Heart right ventricle (tissue), 16 donors: ENCODE results near the gene ACKR3. TPM values are rescaled to one million over a fixed set of nuclear protein-coding genes. Genes with fewer than 3 reads are reported as not detected.

Source experiments
- ATAC-seq, 8 donors: fragments of 200-7000 bp; cut with Tn5 transposase; one replicate each; pipeline ENCODE4 v1.9.1; 2020; ENCODE audit warnings: mild to moderate bottlenecking in 8 of 8, moderate library complexity in 8 of 8, moderate number of reproducible peaks in 1 of 8
- DNase-seq, 2 donors: peaks; one replicate each; pipeline ENCODE4 v3.0.0-alpha.2; 2020
- H3K27ac ChIP-seq, 10 donors: fragments of 200-600 bp; sonication (generic) in 2 of 10; one replicate each; pipeline versions ENCODE4 v1.5.0 to v1.8.0; 2020 to 2022; ENCODE audit warnings: mild to moderate bottlenecking in 3 of 10
- H3K27me3 ChIP-seq, 7 donors: fragments of 200-600 bp; one replicate each; pipeline ENCODE4 v1.8.0; 2021 to 2022; ENCODE audit warnings: mild to moderate bottlenecking in 2 of 7
- H3K36me3 ChIP-seq, 9 donors: fragments of 200-600 bp; sonication (generic) in 1 of 9; one replicate each; pipeline versions ENCODE4 v1.5.0 to v1.8.0; 2020 to 2022; ENCODE audit warnings: mild to moderate bottlenecking in 2 of 9
- H3K4me1 ChIP-seq, 9 donors: fragments of 200-600 bp; sonication (generic) in 1 of 9; one replicate each; pipeline versions ENCODE4 v1.5.0 to v1.8.0; 2020 to 2022; ENCODE audit warnings: mild to moderate bottlenecking in 4 of 9
- H3K4me3 ChIP-seq, 10 donors: fragments of 200-600 bp; sonication (generic) in 2 of 10; one replicate each; pipeline versions ENCODE4 v1.5.0 to v1.8.0; 2020 to 2022; ENCODE audit warnings: mild to moderate bottlenecking in 7 of 10, moderate library complexity in 2 of 10
- H3K9me3 ChIP-seq, 11 donors: fragments of 200-600 bp in 10 of 11; sonication (generic) in 2 of 11; one replicate each; pipeline versions ENCODE4 v1.5.0 to v1.8.0; 2013 to 2022; ENCODE audit warnings: mild to moderate bottlenecking in 2 of 11, control low read depth in 1 of 11, moderate library complexity in 1 of 11
- WGBS, 2 donors: extraction: QIAGEN DNeasy Blood & Tissue Kit; methylation state at CpG; one replicate each; pipeline ENCODE4 v1.1.7; 2013; ENCODE audit warnings: inconsistent platforms in 1 of 2; 5-methylcytosine and 5-hydroxymethylcytosine counted together
- intact Hi-C, 10 donors: fragments of 100-400 bp; cut with DNase I; formaldehyde crosslinking; loops; one replicate each; pipeline versions ENCODE4 v1.11.1 to v1.14.2; 2022
- polyA plus RNA-seq, 2 donors: library from polyadenylated mRNA; stranded (reverse); fragments of 200-250 nt; gene quantifications; one replicate each; pipeline ENCODE4 v1.2.3, GENCODE V29; 2013
- total RNA-seq, 10 donors: library from RNA; stranded (reverse); fragmentation: NEBNext Ultra II Directional in 3 of 10; extraction: Animal tissue kit (Norgen Biotek cat#: 25700) in 3 of 10; gene quantifications; one replicate each; pipeline versions ENCODE4 v1.2.1 to v1.2.4, GENCODE V29; 2021 to 2023
- TF ChIP-seq, protein P1 (sequence below), 9 donors: fragments of 200-600 bp; sonication (generic) in 2 of 9; IDR thresholded peaks; one replicate each; pipeline versions ENCODE4 v1.5.0 to v1.8.0; 2021 to 2022; ENCODE audit warnings: antibody characterized with exemption in 9 of 9, mild to moderate bottlenecking in 5 of 9, moderate library complexity in 1 of 9
- donor health status: Arrhythmogenic right ventricular cardiomyopathy.
- donor health status: ischemic (EF 13 %, LVEDD 7.1; RV severe dilation, severe dysfunction).
- donor health status: healthy with polysubstance abuse.
- donor health status: DM: no; HTN: yes; CAD: no.
- donor health status: DM: no; HTN: no; CAD: no.
- donor health status: ischemic (EF 25% LVEDD 6.9; RV normal size, moderate dysfunction).
- donor health status: ischemic (EF 25% LVEDD 5.7; RV mildly dilated, moderate dysfunction).
- donor health status: healthy.
- donor health status: DM: yes; HTN: yes; CAD: no.
- donor health status: Ischemic cardiomyopathy.
- donor health status: ischemic (EF 35%, LVEDD 5.7; RV mildly dilated, moderate dysfunction).
- donor health status: nonischemic (EF 11% LVEDD 7.7; RV severe dilation, severe dysfunction).
- donor health status: DM: yes; HTN: yes; CAD: no.
- donor health status: PGD.
- donor health status: ischemic (EF 29% LVEDD 5.4; RV normal size, mild dysfunction).
- donor health status: nonischemic (EF 23%, LVEDD 6.1; RV moderate dilation, normal function).

Gene ACKR3
- total and polyA plus RNA-seq, 12 donors, result 17.7 to 102 (median 42.5) TPM

DNA sequence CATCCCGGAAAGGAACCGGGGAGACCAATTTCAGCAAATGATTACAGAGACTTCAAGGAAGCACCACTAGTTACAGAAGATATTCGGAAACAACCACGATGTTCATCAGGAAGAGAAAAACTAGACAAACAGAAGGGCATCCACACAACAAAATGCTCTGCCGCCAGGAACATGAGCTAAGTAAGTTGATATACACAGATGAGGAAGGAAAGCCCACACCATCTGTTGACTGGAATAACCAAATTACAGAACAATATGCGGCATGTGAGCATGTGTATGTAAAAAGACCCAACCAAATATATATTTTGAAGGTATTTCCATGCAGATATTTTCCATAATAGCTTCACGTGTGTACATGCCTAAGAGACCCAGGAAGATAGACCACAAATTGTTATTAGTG lies 47.0 kb downstream of the ACKR3 start:
- 94 to 95% methylated on average over 7 of the region's 7 CpGs for WGBS, 2 donors

DNA sequence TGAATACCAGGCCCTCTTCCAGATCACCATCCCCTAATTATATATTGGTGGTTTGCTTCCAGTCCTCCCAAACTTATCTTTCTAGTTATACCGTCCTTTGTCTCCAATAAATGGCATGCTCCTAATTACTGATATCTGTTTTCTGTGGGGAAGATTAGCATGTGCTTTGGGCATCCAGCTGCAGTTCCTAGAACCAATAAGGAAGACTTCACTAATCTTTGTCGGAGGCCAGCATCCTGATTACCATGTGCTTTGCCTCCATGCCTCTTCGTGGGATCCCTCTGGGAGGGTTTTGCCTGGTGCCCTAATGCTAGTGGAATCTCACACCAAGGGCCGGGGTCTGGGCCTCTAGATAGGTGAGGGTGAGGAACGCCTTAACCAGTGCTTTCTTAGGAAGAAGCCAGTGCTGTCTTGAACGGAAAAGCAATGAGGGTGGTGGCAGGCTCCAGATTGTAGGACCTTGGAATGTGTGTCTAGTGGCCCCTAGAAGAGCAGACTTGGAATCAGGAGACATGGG lies 47.7 kb downstream of the ACKR3 start:
- 72 to 75% methylated on average over 6 of the region's 6 CpGs for WGBS, 2 donors
- ATAC-seq, result no peak
- no peaks in the 10 kb centered on the region for H3K27me3 ChIP-seq
- no peak overlapping the region for H3K27ac ChIP-seq
- peaks cover 0 to 10% (median 0%) of the 10 kb centered on the region in 9 donors for H3K4me1 ChIP-seq
- no peak overlapping the region for H3K4me3 ChIP-seq
- no peak for DNase-seq
- no peaks in the 10 kb centered on the region for H3K9me3 ChIP-seq
- intact Hi-C loops, result no loop called here
- TF ChIP-seq, protein P1, sequence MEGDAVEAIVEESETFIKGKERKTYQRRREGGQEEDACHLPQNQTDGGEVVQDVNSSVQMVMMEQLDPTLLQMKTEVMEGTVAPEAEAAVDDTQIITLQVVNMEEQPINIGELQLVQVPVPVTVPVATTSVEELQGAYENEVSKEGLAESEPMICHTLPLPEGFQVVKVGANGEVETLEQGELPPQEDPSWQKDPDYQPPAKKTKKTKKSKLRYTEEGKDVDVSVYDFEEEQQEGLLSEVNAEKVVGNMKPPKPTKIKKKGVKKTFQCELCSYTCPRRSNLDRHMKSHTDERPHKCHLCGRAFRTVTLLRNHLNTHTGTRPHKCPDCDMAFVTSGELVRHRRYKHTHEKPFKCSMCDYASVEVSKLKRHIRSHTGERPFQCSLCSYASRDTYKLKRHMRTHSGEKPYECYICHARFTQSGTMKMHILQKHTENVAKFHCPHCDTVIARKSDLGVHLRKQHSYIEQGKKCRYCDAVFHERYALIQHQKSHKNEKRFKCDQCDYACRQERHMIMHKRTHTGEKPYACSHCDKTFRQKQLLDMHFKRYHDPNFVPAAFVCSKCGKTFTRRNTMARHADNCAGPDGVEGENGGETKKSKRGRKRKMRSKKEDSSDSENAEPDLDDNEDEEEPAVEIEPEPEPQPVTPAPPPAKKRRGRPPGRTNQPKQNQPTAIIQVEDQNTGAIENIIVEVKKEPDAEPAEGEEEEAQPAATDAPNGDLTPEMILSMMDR (IDR thresholded peaks at IDR 0.05), result no peak
- H3K36me3 ChIP-seq, result no peaks in the 10 kb centered on the region

More for the DNA sequence above, 47.0 kb downstream of the ACKR3 start:
- DNase-seq (no peak), ATAC-seq (no peak)
- Histone ChIP-seq H3K4me3 (no peak overlapping the region), H3K27ac (no peak overlapping the region), H3K4me1 (peaks cover 0 to 10% (median 0%) of the 10 kb centered on the region in 9 donors), H3K36me3 (no peaks in the 10 kb centered on the region), H3K27me3 (no peaks in the 10 kb centered on the region), H3K9me3 (no peaks in the 10 kb centered on the region)
- TF ChIP-seq, protein P1 (IDR thresholded peaks at IDR 0.05), result no peak
- intact Hi-C loops, result no loop called here

DNA sequence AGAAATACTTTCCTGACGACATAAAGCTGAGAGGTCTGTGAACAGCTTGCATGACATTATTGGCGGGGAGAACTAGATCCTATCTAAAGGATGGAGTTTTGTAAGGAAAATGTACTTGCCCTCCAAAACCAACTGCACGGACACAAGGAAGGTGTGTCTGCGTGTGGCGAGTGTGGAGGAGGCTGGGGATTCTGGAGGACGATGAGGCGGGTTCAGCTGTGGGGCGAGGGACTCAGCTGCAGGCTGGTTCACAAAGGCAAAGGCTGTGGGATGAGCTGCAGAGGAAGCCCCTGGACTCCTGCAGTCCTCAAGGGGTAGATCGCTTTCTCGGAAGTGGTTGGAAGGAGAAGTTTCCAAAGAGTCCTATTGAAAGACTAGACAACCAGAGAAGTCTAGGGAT lies 48.2 kb downstream of the ACKR3 start:
- Histone ChIP-seq H3K4me3 (no peak overlapping the region), H3K27ac (no peak overlapping the region), H3K4me1 (peaks cover 0 to 10% (median 0%) of the 10 kb centered on the region in 9 donors), H3K9me3 (no peaks in the 10 kb centered on the region), H3K27me3 (no peaks in the 10 kb centered on the region), H3K36me3 (no peaks in the 10 kb centered on the region)
- intact Hi-C loops, result no loop called here
- no peak for ATAC-seq
- TF ChIP-seq, protein P1 (IDR thresholded peaks at IDR 0.05), result no peak
- WGBS, 2 donors, result 87 to 93% methylated on average over 10 of the region's 10 CpGs
- no peak for DNase-seq

DNA sequence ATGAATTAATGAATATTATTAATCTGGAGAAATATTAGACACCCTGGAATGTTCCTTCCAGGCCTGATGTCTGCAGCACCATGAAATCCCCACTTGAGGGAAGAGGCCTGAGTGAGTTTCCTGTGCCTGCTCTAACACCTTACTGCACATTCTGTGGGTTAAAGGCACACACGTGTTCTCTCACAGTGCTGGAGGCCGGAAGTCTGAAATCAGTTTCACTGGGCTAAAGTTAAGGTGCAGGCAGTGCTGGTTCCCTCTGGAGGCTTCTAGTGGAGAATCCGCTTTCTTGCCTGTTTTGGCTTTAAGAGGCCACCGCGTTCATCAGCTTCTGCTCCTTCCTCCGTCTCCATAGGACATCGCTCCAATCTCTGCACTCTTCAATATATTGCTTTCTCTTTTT lies 48.7 kb downstream of the ACKR3 start:
- Histone ChIP-seq H3K4me1 (peaks cover 0 to 7% (median 0%) of the 10 kb centered on the region in 9 donors), H3K4me3 (no peak overlapping the region), H3K27ac (no peak overlapping the region), H3K9me3 (no peaks in the 10 kb centered on the region), H3K27me3 (no peaks in the 10 kb centered on the region), H3K36me3 (no peaks in the 10 kb centered on the region)
- DNase-seq (no peak), ATAC-seq (no peak)
- intact Hi-C loops, result no loop called here
- 83 to 94% methylated on average over 7 of the region's 7 CpGs for WGBS, 2 donors
- TF ChIP-seq, protein P1 (IDR thresholded peaks at IDR 0.05), result no peak
